ENCODE measurements around the gene MAP9.
"Not testable (repeated sequence)": the region's sequence is repeated elsewhere in the genome, so short reads cannot be mapped to it uniquely, and the experiment has no call there.

MAP9 gene

DNA sequence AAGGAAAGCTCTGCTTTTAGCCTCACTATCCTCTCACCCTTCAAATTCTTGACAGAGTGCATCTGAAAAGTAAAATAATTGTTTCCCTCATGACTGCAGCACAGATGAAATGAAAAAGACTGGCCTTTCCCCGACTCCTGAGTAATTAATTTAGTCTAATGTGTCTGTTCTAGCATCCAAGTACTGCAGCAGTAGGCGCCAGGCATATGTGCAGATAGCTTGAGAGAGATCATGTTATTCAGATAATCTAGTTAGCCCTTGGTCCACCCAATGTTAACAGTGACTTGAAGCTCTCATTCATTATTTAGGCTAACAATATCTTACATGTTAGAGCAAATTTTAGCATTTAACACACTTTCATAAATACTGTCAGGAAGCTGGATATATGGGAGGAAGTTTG, 54.0 kb downstream of the MAP9 start:
- FAIRE-seq, result no peak
- TF ChIP-seq, protein P1, sequence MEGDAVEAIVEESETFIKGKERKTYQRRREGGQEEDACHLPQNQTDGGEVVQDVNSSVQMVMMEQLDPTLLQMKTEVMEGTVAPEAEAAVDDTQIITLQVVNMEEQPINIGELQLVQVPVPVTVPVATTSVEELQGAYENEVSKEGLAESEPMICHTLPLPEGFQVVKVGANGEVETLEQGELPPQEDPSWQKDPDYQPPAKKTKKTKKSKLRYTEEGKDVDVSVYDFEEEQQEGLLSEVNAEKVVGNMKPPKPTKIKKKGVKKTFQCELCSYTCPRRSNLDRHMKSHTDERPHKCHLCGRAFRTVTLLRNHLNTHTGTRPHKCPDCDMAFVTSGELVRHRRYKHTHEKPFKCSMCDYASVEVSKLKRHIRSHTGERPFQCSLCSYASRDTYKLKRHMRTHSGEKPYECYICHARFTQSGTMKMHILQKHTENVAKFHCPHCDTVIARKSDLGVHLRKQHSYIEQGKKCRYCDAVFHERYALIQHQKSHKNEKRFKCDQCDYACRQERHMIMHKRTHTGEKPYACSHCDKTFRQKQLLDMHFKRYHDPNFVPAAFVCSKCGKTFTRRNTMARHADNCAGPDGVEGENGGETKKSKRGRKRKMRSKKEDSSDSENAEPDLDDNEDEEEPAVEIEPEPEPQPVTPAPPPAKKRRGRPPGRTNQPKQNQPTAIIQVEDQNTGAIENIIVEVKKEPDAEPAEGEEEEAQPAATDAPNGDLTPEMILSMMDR (IDR thresholded peaks at IDR 0.05; ENCODE audit: insufficient read depth, missing control alignments), result no peak
- no peak for DNase-seq (ENCODE audit: insufficient read length, low spot score)

DNA sequence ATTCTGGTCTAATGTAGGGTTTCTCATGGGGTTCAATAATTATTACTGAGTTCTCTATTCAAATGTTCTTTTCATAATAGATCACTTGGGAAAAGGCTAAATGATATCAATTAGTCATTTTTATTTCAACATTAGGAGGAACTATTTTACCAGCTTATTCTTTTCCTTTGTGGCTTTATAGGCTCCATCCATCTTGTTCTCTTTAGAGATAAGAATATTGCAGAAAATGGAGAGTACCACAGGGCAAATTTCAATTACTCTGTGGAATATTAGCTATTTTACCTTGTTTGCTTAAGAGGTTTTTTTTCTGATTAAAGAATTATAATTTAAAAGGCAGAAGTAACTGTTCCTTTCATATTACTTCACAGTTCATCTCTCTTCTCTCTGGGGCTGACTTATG, 55.8 kb downstream of the MAP9 start:
- no peak for DNase-seq (ENCODE audit: insufficient read length, low spot score)
- FAIRE-seq, result no peak
- TF ChIP-seq, protein P1 (IDR thresholded peaks at IDR 0.05; ENCODE audit: insufficient read depth, missing control alignments), result no peak

DNA sequence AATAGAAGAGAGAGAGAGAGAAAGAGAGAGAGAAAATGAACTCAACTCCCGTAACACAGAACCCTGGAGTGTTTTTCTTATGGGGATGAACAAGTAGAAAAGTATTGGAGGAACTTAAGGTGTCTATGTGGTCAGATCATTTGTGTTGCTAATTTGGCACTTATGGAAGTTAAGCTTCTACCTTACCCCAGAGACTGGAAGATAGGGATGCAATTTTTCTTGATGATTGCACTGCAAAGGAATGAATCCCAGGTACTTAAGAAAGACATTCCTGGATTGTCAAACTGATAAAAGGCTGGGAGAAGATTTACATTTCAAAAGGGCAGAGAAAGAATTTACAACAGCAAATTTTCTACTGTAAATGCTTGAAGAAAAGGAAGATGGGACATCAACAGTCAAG, 57.2 kb downstream of the MAP9 start:
- DNase-seq (ENCODE audit: insufficient read length, low spot score) (no peak), FAIRE-seq (no peak)
- TF ChIP-seq, protein P1 (IDR thresholded peaks at IDR 0.05; ENCODE audit: insufficient read depth, missing control alignments), result no peak

DNA sequence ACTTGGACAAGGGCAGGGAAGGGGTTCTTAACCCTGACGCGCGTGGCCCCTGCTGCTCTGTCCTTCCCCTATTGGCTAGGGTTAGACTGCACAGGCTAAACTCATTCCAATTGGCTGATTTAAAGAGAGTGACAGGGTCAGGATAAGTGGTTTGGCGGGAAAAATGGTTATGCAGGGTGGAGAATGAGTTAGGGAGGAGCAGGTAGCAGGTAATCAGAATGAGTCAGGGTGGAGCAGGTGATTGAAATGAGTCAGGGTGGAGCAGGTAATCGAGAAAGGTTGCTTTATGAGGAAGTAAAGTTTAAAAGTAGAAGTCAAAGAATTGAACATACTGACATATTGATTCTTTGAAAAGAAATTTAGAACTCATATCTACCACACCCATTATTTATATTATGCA, 64.7 kb downstream of the MAP9 start:
- FAIRE-seq; DNase-seq (ENCODE audit: insufficient read length, low spot score): not testable (repeated sequence)

DNA sequence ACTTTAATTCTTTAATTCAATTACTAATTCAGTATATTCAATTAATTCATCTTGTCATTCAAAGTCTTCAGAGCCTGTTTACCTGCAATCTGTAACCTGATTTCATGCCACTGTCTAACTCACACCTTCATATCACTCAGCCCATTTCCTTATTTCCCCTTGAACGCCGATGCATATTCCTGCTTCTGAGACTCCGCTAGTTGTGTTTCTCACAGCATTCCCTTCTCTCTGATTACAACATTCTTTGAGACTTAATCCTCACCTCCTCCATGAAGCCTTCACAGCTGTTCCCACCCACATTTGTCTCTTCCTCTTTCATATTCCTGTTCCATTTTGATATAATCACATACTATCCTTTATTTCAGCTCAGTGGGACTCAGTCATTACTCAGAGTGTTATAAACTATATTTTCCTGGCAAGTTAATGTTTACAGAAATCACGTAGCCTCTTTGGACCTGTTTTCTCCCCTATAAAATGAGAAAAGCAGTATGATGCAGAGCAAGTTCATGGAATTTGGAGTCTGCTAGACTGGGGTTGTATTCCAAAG, 69.0 kb downstream of the MAP9 start:
- no peak for DNase-seq (ENCODE audit: insufficient read length, low spot score)
- no peak for FAIRE-seq
- TF ChIP-seq, protein P1 (IDR thresholded peaks at IDR 0.05; ENCODE audit: insufficient read depth, missing control alignments), result no peak

DNA sequence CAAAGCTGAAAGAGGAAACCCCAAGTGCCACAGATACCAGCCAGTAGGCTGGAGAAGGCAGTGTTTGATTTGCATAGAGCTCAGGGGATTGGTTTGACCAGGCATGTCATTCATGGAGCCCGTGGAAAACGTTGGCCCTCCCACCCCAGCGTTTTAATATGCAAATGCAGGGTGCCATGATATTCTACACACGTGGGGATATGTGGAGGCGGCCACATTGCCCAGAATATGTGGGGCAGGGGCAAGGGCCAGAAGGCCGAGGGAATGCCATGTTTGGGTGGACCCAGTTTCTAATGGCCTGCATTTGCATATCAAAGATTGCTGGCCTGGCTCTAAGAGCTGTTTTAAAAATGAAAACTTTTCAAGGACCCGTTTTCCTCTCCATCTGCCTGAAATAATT, 71.1 kb downstream of the MAP9 start:
- FAIRE-seq (no peak), DNase-seq (ENCODE audit: insufficient read length, low spot score) (no peak)
- TF ChIP-seq, protein P1 (IDR thresholded peaks at IDR 0.05; ENCODE audit: insufficient read depth, missing control alignments), result no peak

DNA sequence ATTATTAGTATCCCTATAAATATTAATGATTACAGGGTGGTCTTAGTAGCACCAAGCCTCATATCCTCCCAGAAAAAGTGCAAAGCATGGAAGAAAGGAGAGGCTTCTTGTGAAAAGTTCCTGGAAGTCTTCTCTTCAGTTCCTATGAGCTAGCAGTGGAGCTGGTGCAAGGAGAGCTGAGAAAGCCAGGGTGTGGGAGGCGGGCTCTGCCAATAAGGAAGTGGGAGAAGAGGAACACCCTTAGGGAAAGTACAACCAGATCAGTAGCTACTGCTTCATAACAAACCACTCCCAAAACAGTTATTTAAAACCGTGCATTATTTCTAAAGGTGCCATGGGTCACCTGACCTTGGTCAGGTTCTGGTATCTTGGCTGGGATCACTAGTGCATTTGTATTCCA, 72.4 kb downstream of the MAP9 start:
- TF ChIP-seq, protein P1 (IDR thresholded peaks at IDR 0.05; ENCODE audit: insufficient read depth, missing control alignments), result no peak
- DNase-seq (ENCODE audit: insufficient read length, low spot score) (no peak), FAIRE-seq (no peak)

DNA sequence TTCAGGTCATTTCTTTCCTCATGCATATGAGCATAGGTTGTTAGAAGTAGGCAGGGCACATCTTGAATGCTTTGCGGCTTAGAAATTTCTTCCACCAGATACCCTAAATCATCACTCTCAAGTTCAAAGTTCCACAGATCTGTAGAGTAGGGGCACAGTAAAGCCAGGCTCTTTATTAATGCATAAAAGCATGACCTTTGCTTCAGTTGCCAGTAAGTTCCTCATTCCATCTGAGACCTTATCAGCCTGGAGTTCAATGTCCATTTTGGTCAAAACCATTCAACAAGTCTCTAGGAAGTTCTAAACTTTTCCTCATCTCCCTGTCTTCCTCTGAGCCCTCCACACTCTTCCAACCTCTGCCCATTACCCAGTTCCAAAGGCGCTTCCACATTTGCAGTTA, 77.7 kb downstream of the MAP9 start:
- no peak for FAIRE-seq

More for the DNA sequence above, 77.7 kb downstream of the MAP9 start:
- DNase-seq (ENCODE audit: insufficient read length, low spot score), result no peak
- TF ChIP-seq, protein P1 (IDR thresholded peaks at IDR 0.05; ENCODE audit: insufficient read depth, missing control alignments), result no peak

Data from D721Med (cell line).